Caco-2 (cell line): ENCODE measurements around the gene SPEG. TPM values are rescaled to one million over a fixed set of nuclear protein-coding genes. Genes with fewer than 3 reads are reported as not detected.

Source experiments
- BruUV-seq: library from RNA; stranded (reverse); fragments of 400-500 nt; replicated peaks from 2 replicates; lab custom pipeline; 2021; lab: Mats Ljungman, UMichigan
- CTCF ChIA-PET: fragments of 300-600 bp; sonication (Branson Sonifier 250); formaldehyde crosslinking; loops from one replicate; lab custom pipeline; 2022; ENCODE audit warnings: antibody characterized with exemption; lab: Charles Lee
- POLR2A ChIA-PET: fragments of 300-600 bp; sonication (Branson Sonifier 250); formaldehyde crosslinking; loops from one replicate; lab custom pipeline; 2022; ENCODE audit warnings: antibody characterized with exemption; lab: Charles Lee
- DNase-seq, 2 experiments: peaks; one replicate each; pipeline versions ENCODE4 v3.0.0 to v3.0.0-alpha.2; 2020 to 2022
- H3K27me3 ChIP-seq: replicated peaks from 2 replicates; pipeline ENCODE4 v1.6.0; 2011; ENCODE audit warnings: low read length; ENCODE audit not compliant: control insufficient read depth, insufficient read depth
- H3K36me3 ChIP-seq: 2 replicates; pipeline ENCODE4 v1.5.1; 2011; ENCODE audit warnings: low read length; ENCODE audit not compliant: control insufficient read depth, insufficient read depth
- H3K4me1 ChIP-seq: fragments of 250-450 bp; sonication (Bioruptor Pico); 2 replicates; pipeline ENCODE4 v1.5.1; 2020; ENCODE audit warnings: mild to moderate bottlenecking
- H3K4me3 ChIP-seq: 2 replicates; pipeline ENCODE4 v1.5.1; 2011; ENCODE audit warnings: low read depth, mild to moderate bottlenecking, control low read depth, low read length
- H3K9me3 ChIP-seq: fragments of 250-450 bp; sonication (Bioruptor Pico); 2 replicates; pipeline ENCODE4 v1.5.1; 2020; ENCODE audit warnings: mild to moderate bottlenecking, moderate library complexity
- H3K27ac Mint-ChIP-seq: one replicate; pipeline ENCODE4 v1.8.0; 2022; ENCODE audit warnings: mixed read lengths; ENCODE audit not compliant: unreplicated experiment
- H3K27me3 Mint-ChIP-seq: one replicate; pipeline ENCODE4 v1.8.0; 2022; ENCODE audit warnings: mixed read lengths; ENCODE audit not compliant: insufficient read depth, unreplicated experiment
- H3K36me3 Mint-ChIP-seq: one replicate; pipeline ENCODE4 v1.8.0; 2022; ENCODE audit warnings: mild to moderate bottlenecking, mixed read lengths; ENCODE audit not compliant: insufficient read depth, unreplicated experiment
- H3K4me1 Mint-ChIP-seq: one replicate; pipeline ENCODE4 v1.8.0; 2022; ENCODE audit warnings: low read depth, mixed read lengths; ENCODE audit not compliant: unreplicated experiment
- H3K4me3 Mint-ChIP-seq: one replicate; pipeline ENCODE4 v1.8.0; 2022; ENCODE audit warnings: mild to moderate bottlenecking, moderate library complexity, mixed read lengths; ENCODE audit not compliant: unreplicated experiment
- H3K9me3 Mint-ChIP-seq: one replicate; pipeline ENCODE4 v1.8.0; 2022; ENCODE audit warnings: mixed read lengths; ENCODE audit not compliant: unreplicated experiment
- intact Hi-C: fragments of 100-400 bp; cut with micrococcal nuclease; formaldehyde crosslinking; loops from one replicate; pipeline ENCODE4 v1.10.0; 2022; ENCODE audit not compliant: unreplicated experiment
- total RNA-seq: library from RNA; stranded (reverse); gene quantifications from 2 replicates; pipeline ENCODE4 v1.2.3, GENCODE V29; 2022
- TF ChIP-seq, protein P1 (sequence below), 2 experiments: fragments of 200-600 bp in 1 of 2; IDR thresholded peaks; 1 replicate in 1 of 2; 2 replicates in 1 of 2; pipeline versions ENCODE4 v1.5.1 to v1.8.0; 2011 to 2022; ENCODE audit warnings: antibody characterized with exemption in 1 of 2, control low read depth in 1 of 2, inconsistent platforms in 1 of 2, low read depth in 1 of 2, low read length in 1 of 2, mild to moderate bottlenecking in 1 of 2, moderate library complexity in 1 of 2; ENCODE audit not compliant: insufficient read depth in 1 of 2, severe bottlenecking in 1 of 2, unreplicated experiment in 1 of 2

Gene SPEG
- total RNA-seq, 1 experiment from 2014 or later: 18.6 TPM

- BruUV-seq: no TSS peak
- no peaks in the 10 kb centered on the region for H3K27me3 ChIP-seq
Observed at GRCh38 chr2:219438453-219438852, 3.8 kb downstream of the SPEG start.

DNA sequence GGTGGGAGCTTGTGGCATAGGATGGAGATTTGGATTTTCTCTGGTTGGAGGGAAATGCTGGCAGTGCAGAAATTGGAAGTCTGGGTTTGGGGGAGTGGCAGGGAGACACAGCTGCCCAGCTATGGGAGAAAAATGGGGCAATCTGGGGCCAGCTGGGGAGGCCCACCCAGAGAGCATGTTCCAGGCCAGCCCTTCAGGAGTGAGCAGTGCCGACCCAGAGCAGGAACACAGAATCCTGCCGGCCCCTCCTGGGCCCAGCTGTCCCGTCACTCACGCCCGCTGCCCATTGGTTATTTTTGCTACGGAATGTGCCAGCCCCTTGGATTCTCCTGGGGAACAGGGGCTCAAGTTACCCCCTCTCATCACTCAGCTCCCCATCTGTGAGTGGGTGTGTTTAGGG, 4.9 kb downstream of the SPEG start:
- no peaks in the 10 kb centered on the region for H3K9me3 ChIP-seq
- H3K4me1 ChIP-seq: peaks cover 10% of the 10 kb centered on the region
- no peaks in the 10 kb centered on the region for H3K9me3 Mint-ChIP-seq
- H3K4me3 ChIP-seq: no peak overlapping the region
- no peaks in the 10 kb centered on the region for H3K27me3 Mint-ChIP-seq
- ChIA-PET CTCF (interaction anchor here (0.9 to 1.7 kb wide), 2 partner anchors 19 to 51 kb away, joined by 4 read pairs; partner anchors contain the start of gene DNPEP), POLR2A (no interaction called here)
- no peak overlapping the region for H3K27ac Mint-ChIP-seq
- DNase-seq: no peak
- no peaks in the 10 kb centered on the region for H3K4me1 Mint-ChIP-seq
- intact Hi-C loops: no loop called here
- no peaks in the 10 kb centered on the region for H3K36me3 ChIP-seq
- no TSS peak for BruUV-seq
- no peaks in the 10 kb centered on the region for H3K27me3 ChIP-seq
- TF ChIP-seq, protein P1, sequence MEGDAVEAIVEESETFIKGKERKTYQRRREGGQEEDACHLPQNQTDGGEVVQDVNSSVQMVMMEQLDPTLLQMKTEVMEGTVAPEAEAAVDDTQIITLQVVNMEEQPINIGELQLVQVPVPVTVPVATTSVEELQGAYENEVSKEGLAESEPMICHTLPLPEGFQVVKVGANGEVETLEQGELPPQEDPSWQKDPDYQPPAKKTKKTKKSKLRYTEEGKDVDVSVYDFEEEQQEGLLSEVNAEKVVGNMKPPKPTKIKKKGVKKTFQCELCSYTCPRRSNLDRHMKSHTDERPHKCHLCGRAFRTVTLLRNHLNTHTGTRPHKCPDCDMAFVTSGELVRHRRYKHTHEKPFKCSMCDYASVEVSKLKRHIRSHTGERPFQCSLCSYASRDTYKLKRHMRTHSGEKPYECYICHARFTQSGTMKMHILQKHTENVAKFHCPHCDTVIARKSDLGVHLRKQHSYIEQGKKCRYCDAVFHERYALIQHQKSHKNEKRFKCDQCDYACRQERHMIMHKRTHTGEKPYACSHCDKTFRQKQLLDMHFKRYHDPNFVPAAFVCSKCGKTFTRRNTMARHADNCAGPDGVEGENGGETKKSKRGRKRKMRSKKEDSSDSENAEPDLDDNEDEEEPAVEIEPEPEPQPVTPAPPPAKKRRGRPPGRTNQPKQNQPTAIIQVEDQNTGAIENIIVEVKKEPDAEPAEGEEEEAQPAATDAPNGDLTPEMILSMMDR (IDR thresholded peaks at IDR 0.05; ENCODE audit: insufficient read depth in 1 of 2, low read depth in 1 of 2, low read length in 1 of 2, severe bottlenecking in 1 of 2, unreplicated experiment in 1 of 2): no peak
- no peak overlapping the region for H3K4me3 Mint-ChIP-seq
- no peaks in the 10 kb centered on the region for H3K36me3 Mint-ChIP-seq

More at GRCh38 chr2:219438453-219438852, 3.8 kb downstream of the SPEG start:
- peaks cover 10% of the 10 kb centered on the region for H3K4me1 ChIP-seq
- H3K4me3 ChIP-seq: no peak overlapping the region
- ChIA-PET POLR2A (no interaction called here), CTCF (interaction anchor here (0.9 to 1.0 kb wide), 2 partner anchors 20 to 143 kb away, joined by 3 to 4 read pairs; no protein-coding TSS in a partner anchor)
- intact Hi-C loops: no loop called here
- Mint-ChIP-seq H3K27me3 (no peaks in the 10 kb centered on the region), H3K9me3 (no peaks in the 10 kb centered on the region), H3K36me3 (no peaks in the 10 kb centered on the region), H3K4me3 (no peak overlapping the region), H3K4me1 (no peaks in the 10 kb centered on the region), H3K27ac (no peak overlapping the region)
- DNase-seq: no peak
- H3K9me3 ChIP-seq: no peaks in the 10 kb centered on the region
- H3K36me3 ChIP-seq: no peaks in the 10 kb centered on the region
- TF ChIP-seq, protein P1 (IDR thresholded peaks at IDR 0.05; ENCODE audit: insufficient read depth in 1 of 2, low read depth in 1 of 2, low read length in 1 of 2, severe bottlenecking in 1 of 2, unreplicated experiment in 1 of 2): no peak

DNA sequence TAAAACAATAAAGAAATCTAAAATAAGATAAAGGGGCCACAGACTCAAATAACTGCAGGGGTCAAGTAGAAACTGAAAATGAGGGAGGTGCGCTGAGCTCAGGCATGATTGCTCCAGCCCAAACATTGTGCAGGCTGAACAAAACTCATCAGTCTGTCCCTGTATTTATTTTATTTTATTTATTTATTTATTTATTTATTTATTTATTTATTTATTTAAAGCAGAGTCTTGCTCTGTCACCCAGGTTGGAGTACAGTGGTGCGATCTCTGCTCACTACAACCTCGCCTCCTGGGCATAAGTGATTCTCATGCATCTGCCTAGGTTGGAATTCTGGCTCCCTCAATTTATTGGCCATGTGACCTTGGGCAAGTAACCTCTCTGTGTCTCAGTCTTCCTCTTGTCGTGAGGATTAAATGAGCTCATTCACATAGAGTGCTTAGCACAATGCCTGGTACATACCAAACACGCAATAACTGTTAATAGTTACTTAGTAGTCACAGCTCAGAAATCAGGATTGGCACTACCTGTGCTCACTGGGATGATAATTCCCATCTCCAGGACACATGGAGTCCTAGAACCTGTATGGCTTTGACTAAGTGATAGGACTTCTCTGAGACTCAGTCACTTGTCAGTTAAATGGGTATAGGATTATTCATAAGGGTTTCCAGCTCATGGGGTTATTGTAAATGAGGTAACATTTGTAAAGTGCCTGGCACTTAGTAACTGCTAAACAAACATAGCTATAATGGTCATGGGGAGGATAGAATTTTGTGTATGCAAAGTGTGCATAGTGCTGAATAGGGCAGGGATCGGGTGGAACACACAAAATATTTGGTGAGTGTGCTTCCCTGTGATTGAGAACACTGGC, 6.0 kb downstream of the SPEG start:
- intact Hi-C loops: loop anchor here (5.0 kb wide), 1 partner anchor 53 kb away; the partner anchor contains the start of gene DNPEP
- Mint-ChIP-seq H3K4me3 (peak overlapping the region; percentile 86), H3K4me1 (no peaks in the 10 kb centered on the region), H3K27ac (no peak overlapping the region), H3K9me3 (no peaks in the 10 kb centered on the region), H3K36me3 (no peaks in the 10 kb centered on the region), H3K27me3 (no peaks in the 10 kb centered on the region)
- no peak overlapping the region; the same call in 1 of the 2 replicates for H3K4me3 ChIP-seq
- POLR2A ChIA-PET: no interaction called here
- CTCF ChIA-PET: interaction anchor here (0.6 to 1.9 kb wide), 4 partner anchors 38 to 321 kb away, joined by 4 to 8 read pairs (median 4); partner anchors contain the start of gene DNPEP
- DNase-seq: no peak
- no peaks in the 10 kb centered on the region for H3K27me3 ChIP-seq
- no peaks in the 10 kb centered on the region for H3K9me3 ChIP-seq
- BruUV-seq: no TSS peak
- H3K4me1 ChIP-seq: peaks cover 10% of the 10 kb centered on the region
- no peaks in the 10 kb centered on the region for H3K36me3 ChIP-seq
- TF ChIP-seq, protein P1 (IDR thresholded peaks at IDR 0.05; ENCODE audit: insufficient read depth in 1 of 2, low read depth in 1 of 2, low read length in 1 of 2, severe bottlenecking in 1 of 2, unreplicated experiment in 1 of 2): no peak
